Neutrophil (primary cell): Measurements from ENCODE around the gene MED28.

ENCODE experiments used
- H3K27ac ChIP-seq: fragments of 200-600 bp; sonication (generic); 2 replicates; pipeline ENCODE4 v1.5.1; 2016; ENCODE audit warnings: mild to moderate bottlenecking, moderate library complexity
- H3K27me3 ChIP-seq: fragments of 200-600 bp; sonication (generic); 2 replicates; pipeline ENCODE4 v1.6.0; 2016; ENCODE audit warnings: mild to moderate bottlenecking
- H3K36me3 ChIP-seq: fragments of 200-600 bp; sonication (generic); 2 replicates; pipeline ENCODE4 v1.5.1; 2017
- H3K4me1 ChIP-seq, 2 experiments: fragments of 200-600 bp in 1 of 2; sonication (generic) in 1 of 2; 1 replicate in 1 of 2; 2 replicates in 1 of 2; pipeline versions ENCODE4 v1.5.1 to v1.6.1; 2013 to 2016; ENCODE audit warnings: low read depth in 1 of 2, low read length in 1 of 2, mild to moderate bottlenecking in 1 of 2, moderate library complexity in 1 of 2; ENCODE audit not compliant: control insufficient read depth in 1 of 2, insufficient read depth in 1 of 2
- H3K4me3 ChIP-seq, 2 experiments: fragments of 200-600 bp in 1 of 2; sonication (generic) in 1 of 2; 1 replicate in 1 of 2; 2 replicates in 1 of 2; pipeline ENCODE4 v1.5.1; 2013 to 2016; ENCODE audit warnings: low read depth in 1 of 2, low read length in 1 of 2, mild to moderate bottlenecking in 1 of 2, moderate library complexity in 1 of 2
- H3K9me3 ChIP-seq: fragments of 200-600 bp; sonication (generic); 2 replicates; pipeline ENCODE4 v1.5.1; 2016
- CTCF ChIP-seq: fragments of 200-600 bp; sonication (generic); IDR thresholded peaks from 2 replicates; pipeline ENCODE4 v1.5.1; 2016; ENCODE audit warnings: antibody characterized with exemption

Gene MED28

GRCh38 chr4:17584521-17585213, 29.8 kb upstream of the MED28 start:
- Histone ChIP-seq H3K27ac (no peak overlapping the region), H3K9me3 (no peaks in the 10 kb centered on the region), H3K4me3 (no peak overlapping the region), H3K27me3 (no peaks in the 10 kb centered on the region), H3K36me3 (peaks cover 54% of the 10 kb centered on the region), H3K4me1 (no peaks in the 10 kb centered on the region)
- TF ChIP-seq CTCF, result no peak

- Histone ChIP-seq H3K36me3 (peaks cover 44% of the 10 kb centered on the region), H3K27ac (no peak overlapping the region)
Measured at GRCh38 chr4:17587094-17587822, 27.2 kb upstream of the MED28 start.

GRCh38 chr4:17589355-17589754, 25.1 kb upstream of the MED28 start:
- Histone ChIP-seq H3K27ac (no peak overlapping the region), H3K9me3 (no peaks in the 10 kb centered on the region), H3K27me3 (no peaks in the 10 kb centered on the region), H3K4me1 (no peaks in the 10 kb centered on the region), H3K4me3 (no peak overlapping the region), H3K36me3 (peaks cover 25% of the 10 kb centered on the region)
- TF ChIP-seq CTCF, result no peak

More at GRCh38 chr4:17587094-17587822, 27.2 kb upstream of the MED28 start:
- H3K27me3 ChIP-seq, result no peaks in the 10 kb centered on the region
- no peaks in the 10 kb centered on the region for H3K4me1 ChIP-seq
- no peak overlapping the region for H3K4me3 ChIP-seq
- no peak for TF ChIP-seq CTCF
- no peaks in the 10 kb centered on the region for H3K9me3 ChIP-seq

- Histone ChIP-seq H3K4me1 (no peaks in the 10 kb centered on the region), H3K36me3 (peaks cover 32% of the 10 kb centered on the region), H3K27me3 (no peaks in the 10 kb centered on the region), H3K27ac (no peak overlapping the region), H3K4me3 (no peak overlapping the region), H3K9me3 (no peaks in the 10 kb centered on the region)
- TF ChIP-seq CTCF, result no peak
Measured at GRCh38 chr4:17595471-17596005, 18.9 kb upstream of the MED28 start.

GRCh38 chr4:17597517-17597916, 16.9 kb upstream of the MED28 start:
- no peak overlapping the region for H3K4me3 ChIP-seq
- TF ChIP-seq CTCF, result no peak
- no peaks in the 10 kb centered on the region for H3K4me1 ChIP-seq
- no peak overlapping the region for H3K27ac ChIP-seq
- H3K9me3 ChIP-seq, result no peaks in the 10 kb centered on the region
- H3K36me3 ChIP-seq, result peaks cover 32% of the 10 kb centered on the region
- no peaks in the 10 kb centered on the region for H3K27me3 ChIP-seq
